Inflammatory macrophage treated with lipopolysaccharide for 1 hour (primary cell): ENCODE data around the gene STAC3.

Source experiments
- DNase-seq, 2 donors: peaks; one replicate each; pipeline ENCODE4 v3.0.0-alpha.2; 2020 to 2022

Gene STAC3

DNA sequence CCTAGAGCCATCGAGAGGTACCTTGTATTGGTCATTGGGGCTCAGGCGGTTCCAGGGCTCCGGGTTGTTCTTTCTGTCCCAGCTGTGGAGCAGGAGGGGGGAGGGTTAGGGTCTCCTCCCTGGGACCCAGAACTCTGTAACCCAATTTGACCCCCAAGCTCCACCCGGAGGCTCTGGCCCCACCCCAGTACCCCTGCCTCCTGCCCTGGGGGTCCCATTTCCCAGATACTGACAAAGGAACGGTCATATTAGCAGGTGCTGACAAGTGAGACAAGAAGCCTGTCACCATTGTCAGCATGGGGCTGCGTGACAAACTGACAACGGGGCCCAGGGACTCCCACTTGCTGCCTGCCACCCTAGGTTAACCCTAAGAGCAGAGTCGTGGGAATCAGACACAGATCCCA, 15.3 kb downstream of the STAC3 start:
- DNase-seq: no peak

DNA sequence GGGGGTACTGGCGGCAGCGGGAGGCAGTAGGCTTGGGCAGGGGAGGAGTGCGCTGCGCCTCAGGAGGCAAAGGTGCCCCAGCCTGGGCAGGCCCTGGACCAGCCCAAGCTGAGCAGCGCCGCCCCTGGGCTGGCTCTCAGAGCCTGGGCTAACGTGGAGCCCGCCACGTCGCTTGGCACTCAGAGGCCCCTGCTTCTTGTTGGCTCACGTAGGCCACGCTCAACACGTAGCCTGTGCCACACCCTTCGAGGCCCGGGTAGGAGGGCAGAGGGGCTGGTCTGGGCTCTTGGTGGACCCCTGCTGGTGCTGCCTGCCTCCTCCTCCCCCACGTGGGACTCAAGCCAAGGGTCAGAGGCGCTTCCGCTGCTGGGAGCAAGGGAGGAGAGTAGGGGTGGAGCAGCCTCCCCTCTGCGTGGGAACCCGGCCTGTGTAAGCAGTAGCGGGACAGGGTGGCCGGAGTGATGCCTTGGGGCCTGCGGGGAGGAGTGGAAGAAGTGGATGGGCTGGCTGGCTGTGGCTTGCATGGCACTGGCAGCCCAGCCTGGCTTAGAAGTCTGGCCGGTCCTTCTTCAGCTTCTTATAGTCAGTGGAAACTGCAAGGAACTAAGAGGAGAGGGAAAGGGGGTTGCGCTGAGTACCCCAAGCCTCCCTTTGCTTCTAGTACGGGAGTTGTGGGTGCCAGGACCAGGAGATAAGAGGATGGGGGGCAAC, 15.8 kb downstream of the STAC3 start:
- no peak for DNase-seq

DNA sequence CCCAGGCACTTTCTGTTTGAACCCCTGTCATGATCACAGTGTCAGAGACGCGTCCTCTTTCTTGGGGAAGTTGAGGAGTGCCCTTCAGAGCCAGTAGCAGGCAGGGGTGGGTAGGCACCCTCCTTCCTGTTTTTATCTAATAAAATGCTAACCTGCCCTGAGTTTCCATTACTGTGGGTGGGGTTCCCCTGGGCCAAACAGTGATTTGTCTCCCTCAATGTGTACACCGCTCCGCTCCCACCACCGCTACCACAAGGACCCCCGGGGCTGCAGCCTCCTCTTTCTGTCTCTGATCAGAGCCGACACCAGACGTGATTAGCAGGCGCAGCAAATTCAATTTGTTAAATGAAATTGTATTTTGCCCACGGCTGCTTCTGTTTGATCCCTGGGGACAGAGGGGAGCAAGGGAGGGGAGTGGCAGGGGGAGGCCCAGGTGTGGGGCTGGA, 16.4 kb downstream of the STAC3 start:
- peak; percentile 60 to 67 for DNase-seq

DNA sequence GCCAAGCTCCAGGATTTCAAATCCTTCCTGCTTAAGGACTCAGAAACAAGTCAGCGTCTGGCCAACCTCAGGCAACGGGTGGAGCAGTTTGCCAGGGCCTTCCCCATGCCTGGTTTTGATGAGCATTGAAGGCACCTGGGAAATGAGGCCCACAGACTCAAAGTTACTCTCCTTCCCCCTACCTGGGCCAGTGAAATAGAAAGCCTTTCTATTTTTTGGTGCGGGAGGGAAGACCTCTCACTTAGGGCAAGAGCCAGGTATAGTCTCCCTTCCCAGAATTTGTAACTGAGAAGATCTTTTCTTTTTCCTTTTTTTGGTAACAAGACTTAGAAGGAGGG, 16.8 kb downstream of the STAC3 start:
- DNase-seq: no peak

DNA sequence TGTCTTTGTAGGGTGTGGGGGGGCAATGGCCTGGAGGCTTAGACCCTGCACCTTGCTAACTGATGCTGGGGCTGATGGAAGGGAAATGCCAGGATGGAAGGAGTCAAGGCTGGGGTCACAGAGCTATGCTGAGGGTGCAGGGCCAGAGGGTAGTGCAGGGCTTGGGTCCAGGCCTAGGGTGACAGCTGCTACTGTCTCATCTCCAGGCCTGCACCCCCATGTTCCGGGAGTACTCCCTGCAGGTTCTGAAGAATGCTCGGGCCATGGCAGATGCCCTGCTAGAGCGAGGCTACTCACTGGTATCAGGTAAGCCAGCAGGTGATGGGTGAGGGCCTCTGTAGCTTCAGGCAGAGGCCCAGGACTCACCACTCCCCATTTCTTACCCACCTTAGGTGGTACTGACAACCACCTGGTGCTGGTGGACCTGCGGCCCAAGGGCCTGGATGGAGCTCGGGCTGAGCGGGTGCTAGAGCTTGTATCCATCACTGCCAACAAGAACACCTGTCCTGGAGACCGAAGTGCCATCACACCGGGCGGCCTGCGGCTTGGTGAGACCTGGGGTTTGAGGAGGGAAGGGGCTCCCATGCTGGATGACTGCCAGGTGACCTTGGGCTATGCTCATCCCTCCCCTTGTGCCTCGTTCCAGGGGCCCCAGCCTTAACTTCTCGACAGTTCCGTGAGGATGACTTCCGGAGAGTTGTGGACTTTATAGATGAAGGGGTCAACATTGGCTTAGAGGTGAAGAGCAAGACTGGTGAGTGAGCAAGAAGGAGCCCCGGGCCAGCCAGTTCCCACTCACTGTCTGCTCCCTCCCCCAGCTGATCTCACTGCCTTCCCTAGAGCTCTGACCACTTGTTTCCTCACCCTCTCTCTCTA, 17.4 kb downstream of the STAC3 start:
- peak; percentile 50 to 76 for DNase-seq

DNA sequence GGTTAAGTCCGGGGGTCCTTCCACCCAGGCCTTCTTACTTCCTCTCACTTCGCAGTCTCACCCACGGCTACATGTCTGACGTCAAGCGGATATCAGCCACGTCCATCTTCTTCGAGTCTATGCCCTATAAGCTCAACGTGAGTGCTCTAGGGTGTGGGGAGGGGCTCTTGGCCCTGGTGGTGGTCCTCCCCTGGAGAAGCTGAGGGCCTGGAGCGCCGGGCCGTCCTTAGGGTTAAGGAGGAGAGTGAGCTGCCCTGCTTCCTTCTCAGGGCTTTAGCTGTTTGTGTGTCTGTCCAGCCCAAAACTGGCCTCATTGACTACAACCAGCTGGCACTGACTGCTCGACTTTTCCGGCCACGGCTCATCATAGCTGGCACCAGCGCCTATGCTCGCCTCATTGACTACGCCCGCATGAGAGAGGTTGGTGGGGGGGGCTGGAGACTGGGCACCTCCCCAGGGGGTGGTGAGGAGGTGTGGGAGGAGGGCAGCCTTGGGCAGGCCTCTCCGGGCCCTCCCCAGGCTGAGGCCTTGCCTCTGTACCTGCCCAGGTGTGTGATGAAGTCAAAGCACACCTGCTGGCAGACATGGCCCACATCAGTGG, 18.7 kb downstream of the STAC3 start:
- no peak for DNase-seq

DNA sequence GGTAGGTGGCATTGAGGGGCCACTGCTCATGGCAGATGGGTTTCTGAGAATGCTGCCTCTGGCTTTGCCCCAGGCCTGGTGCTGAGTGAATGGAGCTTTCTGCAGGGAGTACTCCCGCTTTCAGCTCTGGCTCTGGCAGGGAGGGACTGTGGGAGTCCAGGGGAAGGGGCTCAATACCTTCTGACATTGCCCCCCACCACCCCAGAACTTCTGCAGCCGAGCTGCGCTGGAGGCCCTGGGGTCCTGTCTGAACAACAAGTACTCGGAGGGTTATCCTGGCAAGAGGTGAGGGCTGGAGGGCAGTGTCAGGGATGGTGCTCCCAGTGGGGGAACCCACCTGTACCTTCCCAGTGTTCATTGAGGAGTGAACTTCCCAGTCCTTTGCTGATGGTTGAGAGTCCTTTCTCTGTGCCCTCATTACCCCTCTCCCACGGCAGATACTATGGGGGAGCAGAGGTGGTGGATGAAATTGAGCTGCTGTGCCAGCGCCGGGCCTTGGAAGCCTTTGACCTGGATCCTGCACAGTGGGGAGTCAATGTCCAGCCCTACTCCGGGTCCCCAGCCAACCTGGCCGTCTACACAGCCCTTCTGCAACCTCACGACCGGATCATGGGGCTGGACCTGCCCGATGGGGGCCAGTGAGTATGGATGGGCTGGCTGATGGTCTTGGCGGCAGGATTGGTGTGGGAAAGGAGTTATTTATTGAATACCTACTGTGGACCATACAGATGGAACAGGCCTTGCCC, 19.5 kb downstream of the STAC3 start:
- DNase-seq: no peak

DNA sequence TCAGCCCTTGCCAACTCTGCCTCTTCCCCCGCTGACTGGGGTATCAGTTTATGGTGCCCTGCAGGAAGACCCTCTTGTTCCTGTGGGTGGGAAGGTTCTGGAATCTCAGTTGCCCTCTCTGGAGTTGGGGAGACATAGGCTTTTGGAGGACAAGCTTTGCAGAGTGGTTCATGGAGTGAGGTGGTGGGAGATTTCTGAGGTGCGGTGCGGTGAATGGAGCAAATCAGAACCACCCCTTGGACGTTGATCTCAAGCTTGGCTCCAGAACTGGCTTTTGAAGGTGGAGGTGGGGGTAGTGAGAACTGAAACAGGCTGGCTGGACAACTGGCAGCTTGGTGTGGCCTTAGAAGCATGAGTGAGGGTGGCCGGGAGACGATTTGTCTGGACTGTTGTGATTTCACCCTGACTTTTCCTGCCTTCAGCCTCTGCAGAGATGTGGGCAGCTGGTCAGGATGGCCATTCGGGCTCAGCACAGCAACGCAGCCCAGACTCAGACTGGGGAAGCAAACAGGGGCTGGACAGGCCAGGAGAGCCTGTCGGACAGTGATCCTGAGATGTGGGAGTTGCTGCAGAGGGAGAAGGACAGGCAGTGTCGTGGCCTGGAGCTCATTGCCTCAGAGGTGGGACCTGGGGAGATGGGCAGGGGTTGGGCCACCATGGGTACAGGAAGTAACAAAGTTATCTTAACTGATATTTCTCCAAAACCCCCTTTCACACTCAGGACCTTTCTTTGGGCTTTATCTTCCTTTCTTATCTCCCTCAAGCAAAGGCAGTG, 20.4 kb downstream of the STAC3 start:
- no peak for DNase-seq

DNA sequence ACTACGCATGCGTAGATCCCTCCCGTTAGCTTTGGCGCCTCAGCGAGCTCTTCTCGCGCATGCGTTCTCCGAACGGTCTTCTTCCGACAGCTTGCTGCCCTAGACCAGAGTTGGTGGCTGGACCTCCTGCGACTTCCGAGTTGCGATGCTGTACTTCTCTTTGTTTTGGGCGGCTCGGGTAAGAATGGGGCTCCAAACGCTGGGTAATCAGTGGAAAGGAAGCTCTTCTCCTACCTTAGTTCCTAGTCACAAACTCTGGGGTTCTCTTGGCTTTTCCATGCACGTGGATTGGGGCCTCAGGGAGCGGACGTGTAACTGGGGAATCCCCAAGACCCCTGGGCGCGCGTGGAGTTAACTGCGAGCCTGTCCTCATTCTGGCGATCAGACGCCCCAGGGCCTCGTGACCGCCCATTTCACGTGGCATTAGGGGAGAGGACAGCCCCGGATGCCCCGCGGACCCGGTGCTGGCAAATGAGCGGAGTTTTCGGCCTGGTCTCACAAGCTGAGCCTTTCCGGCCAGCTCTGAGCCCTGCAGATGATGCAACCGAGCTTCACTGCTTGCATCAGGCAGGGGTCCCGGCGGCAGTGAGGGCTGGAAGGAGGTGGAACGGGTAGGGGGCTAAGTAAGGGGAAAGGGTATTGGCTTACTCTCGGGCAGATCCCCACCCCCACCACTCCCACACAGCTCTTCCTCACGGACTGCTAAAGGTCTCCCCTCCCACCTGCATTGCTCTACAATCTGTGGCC, 21.2 kb downstream of the STAC3 start, which contains the start of gene SHMT2:
Gene SHMT2, plus strand, starts transcription at position 78 of the 747 bp plus-strand sequence. Its CDS starts 68 bp downstream, at position 146.
- DNase-seq: peak; percentile 94 to 98

DNA sequence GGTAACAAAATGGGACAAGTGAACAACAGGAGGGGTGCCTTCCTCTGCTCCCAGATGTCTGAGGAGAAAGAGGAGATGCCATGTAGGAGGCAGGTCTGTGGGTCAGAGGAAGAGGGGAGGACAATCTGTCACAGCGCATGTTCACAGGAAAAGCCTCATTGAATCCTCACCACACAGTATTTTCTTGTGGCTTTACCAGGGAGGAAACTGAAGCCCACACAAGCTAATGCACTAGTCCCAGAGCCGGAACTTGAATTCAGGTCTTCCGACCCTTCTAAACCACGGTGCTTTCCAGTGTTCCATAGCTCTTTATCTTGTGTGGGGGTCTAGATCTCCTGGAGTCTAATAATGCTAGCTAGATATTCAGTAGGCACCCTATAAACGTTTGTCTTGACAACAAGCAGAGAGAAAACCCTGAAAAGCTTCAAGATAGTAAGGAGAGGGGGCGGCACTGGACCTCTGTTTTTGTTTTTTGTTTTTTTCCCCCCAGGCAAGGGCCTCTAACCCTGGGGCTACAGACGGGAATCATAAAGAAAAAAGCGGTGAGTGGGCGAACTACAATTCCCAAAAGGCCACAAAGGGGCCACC, 21.8 kb downstream of the STAC3 start:
- DNase-seq: peak; percentile 52 to 54

DNA sequence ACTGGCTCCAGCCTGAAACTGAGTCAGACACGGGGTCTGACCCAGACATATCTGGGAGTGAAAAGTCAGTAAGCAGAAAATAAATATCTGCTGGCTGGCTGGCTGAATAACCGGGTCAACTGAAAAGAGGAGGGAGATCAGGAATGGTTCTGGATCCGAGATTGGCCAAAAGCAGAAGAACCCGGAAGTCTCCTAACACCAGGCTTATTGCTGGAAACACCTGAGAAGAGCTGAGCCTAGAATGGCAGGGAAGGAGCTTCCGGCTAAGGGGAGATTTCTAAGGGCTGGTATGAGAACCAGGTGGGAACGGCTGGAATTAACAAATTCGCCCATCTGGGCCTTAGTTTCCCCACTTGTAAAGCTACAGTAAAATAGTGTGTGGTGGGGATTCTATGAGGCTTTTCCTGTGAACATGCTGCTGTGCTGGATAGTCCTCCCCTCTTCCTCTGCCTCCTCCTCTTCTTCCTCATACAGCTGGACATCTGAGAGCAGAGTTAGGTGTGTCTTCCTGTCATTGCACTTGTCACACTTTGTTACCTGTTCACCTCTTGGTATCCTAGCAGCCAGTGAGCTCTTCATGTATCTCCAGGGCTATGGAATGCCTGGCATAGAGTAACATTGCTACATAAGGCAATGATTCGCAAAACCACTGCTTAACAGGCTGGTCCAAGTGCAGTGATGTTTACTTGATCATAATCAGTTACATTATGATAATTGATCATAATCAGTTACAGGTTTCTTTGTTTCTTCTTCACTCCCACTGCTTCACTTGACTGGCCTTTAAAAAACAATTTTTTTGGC, 23.5 kb downstream of the STAC3 start:
- DNase-seq: no peak

DNA sequence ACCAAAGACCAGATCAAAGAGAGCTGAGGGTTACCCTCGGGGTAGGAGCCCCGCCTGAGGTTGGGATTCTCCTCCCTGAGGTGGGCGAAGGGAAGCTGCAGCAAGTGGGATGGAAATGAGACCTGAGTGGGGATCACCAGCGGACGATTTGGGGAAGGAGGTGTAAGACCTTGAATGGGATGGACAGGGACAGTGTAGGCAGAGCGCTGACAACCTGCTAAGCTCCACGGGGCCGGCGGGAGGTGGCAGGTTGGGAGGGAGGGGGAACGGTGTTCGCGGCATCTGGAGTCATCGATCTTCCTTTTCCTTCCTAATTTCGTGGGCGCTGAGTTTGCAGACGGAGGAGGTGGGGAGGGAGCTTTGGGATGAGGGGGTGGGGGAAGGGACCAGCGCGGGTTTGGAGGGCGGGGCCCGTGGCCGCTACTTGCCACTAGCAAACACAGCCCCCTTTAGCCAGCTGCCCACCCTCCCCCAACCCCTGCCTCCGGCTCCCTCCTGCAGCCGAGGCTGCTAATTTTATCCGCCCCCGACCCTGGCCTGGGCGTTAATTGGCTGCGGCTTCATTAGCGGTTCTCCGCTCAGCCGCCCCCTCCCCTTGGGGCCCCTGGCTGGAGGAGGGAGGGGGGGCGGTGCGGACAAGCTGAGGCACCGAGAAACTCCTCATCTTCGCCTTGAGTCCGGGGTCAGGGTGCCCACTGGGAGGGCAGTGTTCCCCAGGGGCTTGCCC, 24.2 kb downstream of the STAC3 start:
- no peak for DNase-seq

DNA sequence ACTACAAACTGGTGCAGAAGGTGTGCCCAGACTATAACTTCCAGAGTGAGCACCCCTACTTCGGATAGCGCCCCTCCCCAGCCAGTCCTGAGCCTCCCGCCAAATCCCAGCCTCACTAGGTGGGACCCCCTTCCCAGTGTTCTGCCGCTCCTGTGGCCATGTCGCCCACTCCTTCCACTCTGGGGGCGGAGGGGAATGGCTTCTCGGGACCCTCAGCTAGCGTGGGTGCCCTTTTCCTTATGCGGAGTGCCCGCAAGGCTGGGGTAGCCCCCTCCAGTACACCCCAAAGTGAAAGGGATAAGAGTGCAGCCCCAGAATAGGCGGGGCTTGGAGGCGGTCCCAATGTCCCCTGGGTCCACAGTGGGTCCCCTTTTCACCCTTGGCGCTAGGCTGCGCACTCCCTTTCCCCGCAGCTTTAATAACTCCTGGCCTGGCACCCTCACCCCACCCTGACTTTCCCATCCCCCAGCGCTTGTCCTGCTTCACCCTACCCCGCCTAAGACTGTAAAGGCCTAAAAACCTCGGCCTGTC, 25.2 kb downstream of the STAC3 start:
- no peak for DNase-seq

DNA sequence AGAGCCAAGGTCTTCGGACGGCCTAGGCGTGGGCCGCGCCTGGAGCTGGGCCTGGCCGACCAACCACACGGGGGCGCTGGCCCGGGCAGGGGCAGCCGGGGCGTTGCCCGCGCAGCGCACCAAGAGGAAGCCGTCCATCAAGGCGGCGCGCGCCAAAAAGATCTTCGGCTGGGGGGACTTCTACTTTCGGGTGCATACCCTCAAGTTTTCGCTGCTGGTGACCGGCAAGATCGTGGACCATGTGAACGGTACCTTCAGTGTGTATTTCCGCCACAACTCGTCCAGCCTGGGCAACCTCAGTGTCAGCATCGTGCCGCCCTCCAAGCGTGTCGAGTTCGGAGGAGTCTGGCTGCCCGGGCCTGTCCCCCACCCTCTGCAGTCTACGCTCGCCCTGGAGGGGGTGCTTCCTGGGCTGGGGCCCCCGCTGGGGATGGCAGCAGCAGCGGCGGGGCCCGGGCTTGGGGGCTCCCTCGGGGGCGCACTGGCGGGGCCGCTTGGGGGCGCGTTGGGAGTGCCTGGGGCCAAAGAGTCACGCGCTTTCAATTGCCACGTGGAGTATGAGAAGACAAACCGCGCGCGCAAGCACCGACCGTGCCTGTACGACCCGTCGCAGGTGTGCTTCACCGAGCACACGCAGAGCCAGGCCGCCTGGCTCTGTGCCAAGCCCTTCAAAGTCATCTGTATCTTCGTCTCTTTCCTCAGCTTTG, 25.9 kb downstream of the STAC3 start:
- DNase-seq: peak; percentile 57 to 84

DNA sequence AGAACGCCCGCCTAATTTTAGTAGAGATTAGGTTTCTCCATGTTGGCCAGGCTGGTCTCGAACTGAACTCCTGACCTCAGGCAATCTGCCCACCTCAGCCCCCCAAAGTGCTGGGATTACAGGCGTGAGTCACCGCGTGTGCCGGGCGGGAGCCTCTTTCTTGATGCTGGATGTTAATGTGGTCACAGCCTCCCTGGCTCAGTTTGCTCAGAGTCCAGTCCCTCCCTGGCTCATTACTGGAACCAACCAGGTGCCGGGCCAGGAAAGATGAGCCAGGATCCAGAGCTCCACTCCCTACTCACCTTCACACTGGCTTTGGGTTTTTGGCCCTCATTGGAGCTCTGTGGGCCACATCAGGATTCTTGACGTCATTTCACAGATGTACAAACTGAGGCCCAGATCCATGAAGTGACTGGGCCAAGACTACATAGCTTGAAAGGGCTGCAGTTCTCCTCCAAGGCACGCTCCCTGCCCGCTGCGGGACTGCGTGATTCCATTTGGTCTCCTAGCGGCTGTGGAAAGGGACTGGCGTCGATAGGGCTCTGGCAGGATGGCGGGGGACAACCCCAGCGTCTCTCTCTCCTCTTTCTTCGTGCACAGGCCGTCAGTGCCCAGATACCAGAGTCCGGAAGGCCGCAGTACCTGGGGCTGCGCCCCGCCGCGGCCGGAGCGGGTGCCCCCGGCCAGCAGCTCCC, 26.6 kb downstream of the STAC3 start:
- no peak for DNase-seq

DNA sequence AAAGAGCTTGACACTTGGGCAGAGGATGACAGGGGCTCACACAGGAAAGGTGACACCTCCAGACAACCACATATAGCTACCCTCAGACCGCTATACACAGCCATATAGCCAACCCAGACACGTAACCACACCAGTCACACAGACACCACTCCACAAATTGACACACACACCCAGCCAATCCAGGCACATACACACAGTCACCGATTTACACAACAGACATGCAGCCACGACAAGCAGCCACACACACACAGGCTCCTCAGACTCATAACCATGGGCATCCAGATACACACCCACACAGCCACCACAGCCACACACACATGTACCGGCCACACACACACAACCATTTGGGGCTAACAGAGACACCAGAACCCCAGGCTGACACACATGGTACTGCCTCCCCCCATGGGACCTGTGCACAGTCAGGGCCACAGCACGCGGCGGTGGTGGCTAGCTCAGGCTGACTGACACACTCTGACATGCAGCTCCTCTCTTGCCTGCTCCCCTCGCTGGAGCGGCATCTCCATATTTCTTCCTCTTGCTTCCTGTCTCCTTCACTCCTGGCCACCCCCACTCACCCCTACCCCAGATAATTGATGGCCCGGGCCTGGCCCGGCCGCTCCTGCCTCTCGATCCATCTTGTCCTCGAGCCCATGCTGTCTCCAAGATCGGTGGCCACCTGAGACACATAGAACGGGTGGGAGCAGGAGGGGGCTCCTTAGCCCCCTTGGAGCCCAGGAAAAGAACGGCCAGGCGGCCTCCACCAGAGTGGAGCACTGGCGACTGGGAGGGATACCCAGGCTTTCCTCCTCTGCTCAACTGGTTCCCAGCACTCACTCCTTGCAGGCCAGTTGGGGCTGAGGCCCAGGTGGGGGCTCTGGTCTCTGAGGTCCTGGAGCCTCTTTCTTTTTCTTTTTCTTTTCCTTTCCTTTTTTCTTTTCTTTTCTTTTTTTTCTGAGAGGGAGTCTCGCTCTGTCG, 27.5 kb downstream of the STAC3 start:
- no peak for DNase-seq
